ENCODE results near the gene KRTAP4-3.
"Not testable (repeated sequence)": the region's sequence is repeated elsewhere in the genome, so short reads cannot be mapped to it uniquely, and the experiment has no call there.

Gene KRTAP4-3

GRCh38 chr17:41199421-41200078, 31.5 kb upstream of the KRTAP4-3 start:
- no peak for ATAC-seq (ENCODE audit: low read depth)
- H3K4me3 ChIP-seq (ENCODE audit: severe bottlenecking), result no peak overlapping the region
- no peak for DNase-seq (ENCODE audit: low spot score)
- H3K27ac ChIP-seq (ENCODE audit: poor library complexity, severe bottlenecking), result no peak overlapping the region
- H3K36me3 ChIP-seq (ENCODE audit: low read depth), result no peaks in the 10 kb centered on the region
- no peaks in the 10 kb centered on the region for H3K27me3 ChIP-seq (ENCODE audit: insufficient read depth, poor library complexity, severe bottlenecking)
- no peaks in the 10 kb centered on the region for H3K4me1 ChIP-seq (ENCODE audit: insufficient read depth, poor library complexity, severe bottlenecking)
- no peaks in the 10 kb centered on the region for H3K9me3 ChIP-seq (ENCODE audit: severe bottlenecking)
- no peak for TF ChIP-seq CTCF (IDR thresholded peaks at IDR 0.05; ENCODE audit: poor library complexity, severe bottlenecking)

DNA sequence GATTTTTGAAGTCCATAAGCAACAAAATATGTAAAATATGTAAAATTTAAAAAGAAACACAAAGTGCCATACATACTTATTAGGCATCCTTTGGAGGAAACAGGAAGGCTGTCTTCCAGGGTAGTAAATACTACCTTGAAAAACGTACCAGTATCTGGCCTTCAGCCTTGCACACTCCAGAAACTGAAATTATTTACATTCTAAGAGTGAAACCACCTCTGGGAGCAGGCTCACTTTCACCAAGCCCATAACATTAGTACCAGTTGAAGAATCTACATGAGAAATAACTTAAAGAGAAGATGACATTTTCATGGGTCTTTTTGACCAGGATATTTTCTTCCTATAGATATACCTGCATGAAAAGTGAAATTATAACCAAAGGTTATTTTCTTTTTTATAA, 28.0 kb upstream of the KRTAP4-3 start:
- Histone ChIP-seq H3K4me1 (ENCODE audit: insufficient read depth, poor library complexity, severe bottlenecking) (no peaks in the 10 kb centered on the region), H3K4me3 (ENCODE audit: severe bottlenecking) (no peak overlapping the region), H3K27me3 (ENCODE audit: insufficient read depth, poor library complexity, severe bottlenecking) (no peaks in the 10 kb centered on the region), H3K9me3 (ENCODE audit: severe bottlenecking) (no peaks in the 10 kb centered on the region), H3K27ac (ENCODE audit: poor library complexity, severe bottlenecking) (no peak overlapping the region), H3K36me3 (ENCODE audit: low read depth) (no peaks in the 10 kb centered on the region)
- TF ChIP-seq CTCF (IDR thresholded peaks at IDR 0.05; ENCODE audit: poor library complexity, severe bottlenecking), result no peak
- DNase-seq (ENCODE audit: low spot score) (no peak), ATAC-seq (ENCODE audit: low read depth) (no peak)

DNA sequence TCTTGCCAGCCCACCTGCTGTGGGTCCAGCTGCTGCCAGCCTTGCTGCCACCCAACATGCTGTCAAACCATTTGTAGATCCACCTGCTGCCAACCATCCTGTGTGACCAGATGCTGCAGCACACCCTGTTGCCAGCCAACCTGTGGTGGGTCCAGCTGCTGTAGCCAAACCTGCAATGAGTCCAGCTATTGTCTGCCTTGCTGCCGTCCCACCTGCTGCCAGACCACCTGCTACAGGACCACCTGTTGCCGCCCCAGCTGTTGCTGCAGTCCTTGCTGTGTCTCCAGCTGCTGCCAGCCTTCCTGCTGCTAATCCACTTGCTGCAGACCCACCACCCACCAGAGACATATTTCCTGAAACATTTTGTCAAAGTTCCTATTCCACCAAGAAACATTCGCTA, 22.3 kb upstream of the KRTAP4-3 start:
- Histone ChIP-seq H3K36me3 (ENCODE audit: low read depth) (no peaks in the 10 kb centered on the region), H3K27ac (ENCODE audit: poor library complexity, severe bottlenecking) (no peak overlapping the region), H3K4me3 (ENCODE audit: severe bottlenecking) (no peak overlapping the region), H3K4me1 (ENCODE audit: insufficient read depth, poor library complexity, severe bottlenecking) (no peaks in the 10 kb centered on the region), H3K27me3 (ENCODE audit: insufficient read depth, poor library complexity, severe bottlenecking) (no peaks in the 10 kb centered on the region), H3K9me3 (ENCODE audit: severe bottlenecking) (no peaks in the 10 kb centered on the region)
- DNase-seq (ENCODE audit: low spot score) (no peak), ATAC-seq (ENCODE audit: low read depth) (no peak)
- TF ChIP-seq CTCF (IDR thresholded peaks at IDR 0.05; ENCODE audit: poor library complexity, severe bottlenecking), result no peak

GRCh38 chr17:41189837-41190318, 21.9 kb upstream of the KRTAP4-3 start, which contains the start of gene KRTAP9-1:
Gene KRTAP9-1, plus strand, starts transcription at chr17:41189887. Its CDS starts 0 bp downstream, at chr17:41189887.
- not testable (repeated sequence) for ATAC-seq (ENCODE audit: low read depth); H3K27ac ChIP-seq (ENCODE audit: poor library complexity, severe bottlenecking); H3K36me3 ChIP-seq (ENCODE audit: low read depth); DNase-seq (ENCODE audit: low spot score); H3K4me1 ChIP-seq (ENCODE audit: insufficient read depth, poor library complexity, severe bottlenecking); H3K27me3 ChIP-seq (ENCODE audit: insufficient read depth, poor library complexity, severe bottlenecking); H3K4me3 ChIP-seq (ENCODE audit: severe bottlenecking); H3K9me3 ChIP-seq (ENCODE audit: severe bottlenecking)

- TF ChIP-seq CTCF (IDR thresholded peaks at IDR 0.05; ENCODE audit: poor library complexity, severe bottlenecking), result no peak
- no peak overlapping the region for H3K4me3 ChIP-seq (ENCODE audit: severe bottlenecking)
- no peaks in the 10 kb centered on the region for H3K4me1 ChIP-seq (ENCODE audit: insufficient read depth, poor library complexity, severe bottlenecking)
- H3K9me3 ChIP-seq (ENCODE audit: severe bottlenecking), result no peaks in the 10 kb centered on the region
- no peaks in the 10 kb centered on the region for H3K36me3 ChIP-seq (ENCODE audit: low read depth)
- no peak overlapping the region for H3K27ac ChIP-seq (ENCODE audit: poor library complexity, severe bottlenecking)
- DNase-seq (ENCODE audit: low spot score) (no peak), ATAC-seq (ENCODE audit: low read depth) (no peak)
- H3K27me3 ChIP-seq (ENCODE audit: insufficient read depth, poor library complexity, severe bottlenecking), result no peaks in the 10 kb centered on the region
Measured at GRCh38 chr17:41186872-41187271, 18.9 kb upstream of the KRTAP4-3 start.

All from RWPE2 (cell line).